NCI-H345 treated with DMSO at 0.1 percent for 48 hours (cell line): ENCODE measurements around the gene PRRC2A.

Experiments
- DNase-seq: peaks from one replicate; lab custom pipeline; 2025; ENCODE audit not compliant: unreplicated experiment; lab: John Stamatoyannopoulos, UW

Gene PRRC2A

GRCh38 chr6:31622684-31623091 lies 2.2 kb downstream of the PRRC2A start:
- no peak for DNase-seq

GRCh38 chr6:31624070-31624469 lies 3.6 kb downstream of the PRRC2A start:
- DNase-seq: no peak

- DNase-seq: no peak
These were observed 6.4 kb downstream of the PRRC2A start for GRCh38 chr6:31626952-31627351.

- DNase-seq: no peak
These were observed 7.3 kb downstream of the PRRC2A start for GRCh38 chr6:31627690-31628287.

- no peak for DNase-seq
These were observed 8.5 kb downstream of the PRRC2A start for GRCh38 chr6:31629014-31629413.

GRCh38 chr6:31630177-31630934 lies 9.8 kb downstream of the PRRC2A start:
- no peak for DNase-seq

- DNase-seq: no peak
These were observed 10.7 kb downstream of the PRRC2A start for GRCh38 chr6:31631209-31631608.

GRCh38 chr6:31631681-31632278 lies 11.3 kb downstream of the PRRC2A start:
- no peak for DNase-seq

- no peak for DNase-seq
These were observed 11.9 kb downstream of the PRRC2A start for GRCh38 chr6:31632279-31632946.

- DNase-seq: no peak
These were observed 12.9 kb downstream of the PRRC2A start for GRCh38 chr6:31633447-31633846.

GRCh38 chr6:31634131-31634530 lies 13.6 kb downstream of the PRRC2A start:
- DNase-seq: no peak

GRCh38 chr6:31634969-31635575 lies 14.6 kb downstream of the PRRC2A start:
- no peak for DNase-seq

GRCh38 chr6:31636698-31637596 lies 16.4 kb downstream of the PRRC2A start:
- DNase-seq: no peak

- no peak for DNase-seq
These were observed 18.5 kb downstream of the PRRC2A start for GRCh38 chr6:31639043-31639442.

GRCh38 chr6:31639449-31639861 lies 18.9 kb downstream of the PRRC2A start:
- no peak for DNase-seq

GRCh38 chr6:31640612-31641011 lies 20.1 kb downstream of the PRRC2A start:
- DNase-seq: no peak

- no peak for DNase-seq
These were observed 20.9 kb downstream of the PRRC2A start for GRCh38 chr6:31641370-31641769.

GRCh38 chr6:31642798-31643570 lies 22.5 kb downstream of the PRRC2A start:
- no peak for DNase-seq

GRCh38 chr6:31643818-31644454 lies 23.4 kb downstream of the PRRC2A start:
- DNase-seq: no peak
